ENCODE measurements around the gene GRID2.

DNA sequence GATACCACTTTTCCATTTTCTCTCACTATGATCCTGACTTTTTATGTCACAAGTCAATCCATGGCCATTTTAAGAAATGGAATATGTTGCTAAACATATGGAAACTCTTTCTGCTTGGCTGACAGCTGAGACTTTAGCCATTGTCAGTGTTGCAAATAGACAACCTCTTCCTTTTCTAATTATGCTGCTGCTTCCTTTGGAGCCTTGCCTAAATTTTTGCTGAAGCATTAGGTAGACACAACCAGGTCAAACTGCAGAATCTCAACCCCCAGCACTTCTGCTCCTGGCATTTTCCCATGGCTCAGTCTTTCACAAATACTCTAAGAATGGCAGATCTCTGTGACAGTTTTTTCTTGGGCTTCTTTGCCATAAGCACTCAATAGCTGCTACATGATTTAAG is 543.3 kb downstream of the GRID2 start:
- TF ChIP-seq, protein P1, sequence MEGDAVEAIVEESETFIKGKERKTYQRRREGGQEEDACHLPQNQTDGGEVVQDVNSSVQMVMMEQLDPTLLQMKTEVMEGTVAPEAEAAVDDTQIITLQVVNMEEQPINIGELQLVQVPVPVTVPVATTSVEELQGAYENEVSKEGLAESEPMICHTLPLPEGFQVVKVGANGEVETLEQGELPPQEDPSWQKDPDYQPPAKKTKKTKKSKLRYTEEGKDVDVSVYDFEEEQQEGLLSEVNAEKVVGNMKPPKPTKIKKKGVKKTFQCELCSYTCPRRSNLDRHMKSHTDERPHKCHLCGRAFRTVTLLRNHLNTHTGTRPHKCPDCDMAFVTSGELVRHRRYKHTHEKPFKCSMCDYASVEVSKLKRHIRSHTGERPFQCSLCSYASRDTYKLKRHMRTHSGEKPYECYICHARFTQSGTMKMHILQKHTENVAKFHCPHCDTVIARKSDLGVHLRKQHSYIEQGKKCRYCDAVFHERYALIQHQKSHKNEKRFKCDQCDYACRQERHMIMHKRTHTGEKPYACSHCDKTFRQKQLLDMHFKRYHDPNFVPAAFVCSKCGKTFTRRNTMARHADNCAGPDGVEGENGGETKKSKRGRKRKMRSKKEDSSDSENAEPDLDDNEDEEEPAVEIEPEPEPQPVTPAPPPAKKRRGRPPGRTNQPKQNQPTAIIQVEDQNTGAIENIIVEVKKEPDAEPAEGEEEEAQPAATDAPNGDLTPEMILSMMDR (conservative IDR thresholded peaks at IDR 0.05; ENCODE audit: low read depth, low read length): no peak
- TF ChIP-seq EZH2 (IDR thresholded peaks at IDR 0.05; ENCODE audit: low read length, unreplicated experiment): no peak
